A673 (cell line): ENCODE data around the gene PHYHIPL. TPM values are rescaled to one million over a fixed set of nuclear protein-coding genes. Genes with fewer than 3 reads are reported as not detected.

Source experiments
- BruUV-seq: library from RNA; stranded (reverse); fragments of 400-500 nt; replicated peaks from 2 replicates; lab custom pipeline; 2021; lab: Mats Ljungman, UMichigan
- CTCF ChIA-PET: fragments of 300-600 bp; sonication (Branson Sonifier 250); formaldehyde crosslinking; loops from one replicate; lab custom pipeline; 2022; ENCODE audit warnings: antibody characterized with exemption; lab: Charles Lee
- POLR2A ChIA-PET: fragments of 300-600 bp; sonication (Branson Sonifier 250); formaldehyde crosslinking; loops from one replicate; lab custom pipeline; 2022; ENCODE audit warnings: antibody characterized with exemption; ENCODE audit not compliant: low non-redundant PET; lab: Charles Lee
- DNase-seq: peaks from one replicate; pipeline ENCODE4 v3.0.0-alpha.2; 2015; ENCODE audit warnings: low spot score
- H3K27ac ChIP-seq: fragments of 200-600 bp; sonication (generic); 2 replicates; pipeline ENCODE4 v1.5.1; 2016; ENCODE audit warnings: mixed run types, low read depth, mild to moderate bottlenecking, mixed read lengths, antibody characterized with exemption, low read length; ENCODE audit not compliant: poor library complexity, severe bottlenecking
- H3K27me3 ChIP-seq: fragments of 200-600 bp; sonication (generic); replicated peaks from 2 replicates; pipeline ENCODE4 v1.6.1; 2017; ENCODE audit warnings: mixed run types, low read depth, mild to moderate bottlenecking, mixed read lengths, antibody characterized with exemption, low read length; ENCODE audit not compliant: insufficient read depth, poor library complexity
- H3K36me3 ChIP-seq: fragments of 200-600 bp; sonication (generic); 2 replicates; pipeline ENCODE4 v1.6.1; 2016; ENCODE audit warnings: mixed run types, mild to moderate bottlenecking, mixed read lengths, antibody characterized with exemption, low read length; ENCODE audit not compliant: insufficient read depth, poor library complexity, severe bottlenecking
- H3K4me1 ChIP-seq: fragments of 200-600 bp; sonication (generic); 2 replicates; pipeline ENCODE4 v1.6.1; 2017; ENCODE audit warnings: mixed run types, mild to moderate bottlenecking, mixed read lengths, antibody characterized with exemption, low read length; ENCODE audit not compliant: insufficient read depth, poor library complexity, severe bottlenecking
- H3K4me3 ChIP-seq: fragments of 200-600 bp; sonication (generic); 2 replicates; pipeline ENCODE4 v1.5.1; 2016; ENCODE audit warnings: low read depth, mixed run types, mild to moderate bottlenecking, mixed read lengths, low read length; ENCODE audit not compliant: poor library complexity, severe bottlenecking
- H3K9me3 ChIP-seq: fragments of 200-600 bp; sonication (generic); 2 replicates; pipeline ENCODE4 v1.6.1; 2016; ENCODE audit warnings: mixed run types, low read depth, mild to moderate bottlenecking, mixed read lengths, antibody characterized with exemption, low read length; ENCODE audit not compliant: poor library complexity, severe bottlenecking
- EZH2 ChIP-seq: fragments of 200-600 bp; sonication (generic); IDR thresholded peaks from 2 replicates; pipeline ENCODE4 v1.6.1; 2017; ENCODE audit warnings: borderline replicate concordance, low read depth, mild to moderate bottlenecking, mixed read lengths, antibody characterized with exemption, low read length; ENCODE audit not compliant: poor library complexity, severe bottlenecking
- intact Hi-C: fragments of 100-400 bp; cut with micrococcal nuclease; formaldehyde crosslinking; loops from one replicate; pipeline ENCODE4 v1.10.0; 2022; ENCODE audit not compliant: unreplicated experiment
- total RNA-seq: library from RNA; stranded (reverse); gene quantifications from 2 replicates; pipeline ENCODE4 v1.2.3, GENCODE V29; 2021
- TF ChIP-seq, protein P1 (sequence below): fragments of 300-800, 200-600 bp; sonication (generic); conservative IDR thresholded peaks from 2 replicates; pipeline ENCODE4 v1.5.1; 2017; ENCODE audit warnings: low read depth, mild to moderate bottlenecking, antibody characterized with exemption, low read length, moderate library complexity, mixed read lengths

The PHYHIPL gene
- total RNA-seq, 1 experiment from 2014 or later, result 0.97 TPM

DNA sequence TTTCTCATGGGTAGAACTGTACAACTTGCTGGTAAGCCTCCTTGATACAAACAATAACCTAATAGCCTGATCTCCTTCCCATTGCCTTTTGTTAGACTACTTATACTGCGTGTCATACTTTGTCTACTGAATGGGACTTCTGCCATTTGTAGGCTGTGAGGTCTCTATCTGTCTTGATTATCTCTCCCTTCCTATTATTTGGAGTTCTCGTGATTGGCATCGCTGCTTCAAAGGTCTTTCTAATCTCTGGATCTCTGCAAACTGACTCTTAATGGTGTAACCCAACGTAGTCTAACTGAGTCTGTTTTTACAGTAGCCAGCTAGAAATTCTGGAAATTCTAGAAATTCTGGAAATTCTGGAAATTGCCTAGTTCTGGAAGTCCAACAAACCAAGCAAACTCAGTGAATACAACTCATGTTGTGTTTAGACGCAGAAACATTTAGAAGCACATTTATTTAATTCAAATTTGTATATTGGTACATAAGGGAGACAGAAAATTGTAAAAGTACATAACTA lies 29.8 kb downstream of the PHYHIPL start:
- CTCF ChIA-PET, result no interaction called here
- no TSS peak for BruUV-seq

DNA sequence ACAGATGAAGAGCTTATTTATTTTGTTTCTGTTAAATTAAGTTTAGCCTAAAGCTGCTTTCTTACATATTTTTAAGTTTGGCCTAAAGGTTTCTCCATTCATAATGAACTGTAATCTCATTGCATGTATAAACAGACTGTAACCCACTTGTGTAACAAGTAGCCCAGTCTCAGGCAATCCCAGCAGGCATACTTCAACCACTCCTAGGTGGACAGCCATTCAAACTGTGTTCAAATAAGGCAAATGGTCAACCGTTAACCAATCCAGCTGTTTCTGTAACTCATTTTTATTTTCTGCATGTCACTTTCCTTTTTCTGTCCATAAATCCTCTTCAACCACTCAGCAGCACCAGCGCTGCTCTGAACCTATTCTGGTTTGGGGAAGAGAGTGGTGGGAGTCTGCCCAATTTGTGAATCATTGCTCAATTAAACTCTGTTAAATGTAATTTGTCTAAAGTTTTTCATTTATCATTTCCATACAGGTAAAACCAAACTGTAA lies 35.9 kb downstream of the PHYHIPL start:
- no peaks in the 10 kb centered on the region for H3K36me3 ChIP-seq
- no peaks in the 10 kb centered on the region for H3K4me1 ChIP-seq
- no TSS peak for BruUV-seq
- no peak overlapping the region for H3K4me3 ChIP-seq
- CTCF ChIA-PET, result no interaction called here
- TF ChIP-seq, protein P1, sequence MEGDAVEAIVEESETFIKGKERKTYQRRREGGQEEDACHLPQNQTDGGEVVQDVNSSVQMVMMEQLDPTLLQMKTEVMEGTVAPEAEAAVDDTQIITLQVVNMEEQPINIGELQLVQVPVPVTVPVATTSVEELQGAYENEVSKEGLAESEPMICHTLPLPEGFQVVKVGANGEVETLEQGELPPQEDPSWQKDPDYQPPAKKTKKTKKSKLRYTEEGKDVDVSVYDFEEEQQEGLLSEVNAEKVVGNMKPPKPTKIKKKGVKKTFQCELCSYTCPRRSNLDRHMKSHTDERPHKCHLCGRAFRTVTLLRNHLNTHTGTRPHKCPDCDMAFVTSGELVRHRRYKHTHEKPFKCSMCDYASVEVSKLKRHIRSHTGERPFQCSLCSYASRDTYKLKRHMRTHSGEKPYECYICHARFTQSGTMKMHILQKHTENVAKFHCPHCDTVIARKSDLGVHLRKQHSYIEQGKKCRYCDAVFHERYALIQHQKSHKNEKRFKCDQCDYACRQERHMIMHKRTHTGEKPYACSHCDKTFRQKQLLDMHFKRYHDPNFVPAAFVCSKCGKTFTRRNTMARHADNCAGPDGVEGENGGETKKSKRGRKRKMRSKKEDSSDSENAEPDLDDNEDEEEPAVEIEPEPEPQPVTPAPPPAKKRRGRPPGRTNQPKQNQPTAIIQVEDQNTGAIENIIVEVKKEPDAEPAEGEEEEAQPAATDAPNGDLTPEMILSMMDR, result no peak
- no peak for TF ChIP-seq EZH2
- peaks cover 23% of the 10 kb centered on the region for H3K27me3 ChIP-seq
- intact Hi-C loops, result no loop called here
- POLR2A ChIA-PET, result no interaction called here
- H3K27ac ChIP-seq, result no peak overlapping the region
- H3K9me3 ChIP-seq, result no peaks in the 10 kb centered on the region
- DNase-seq, result no peak

More for the DNA sequence above, 29.8 kb downstream of the PHYHIPL start:
- Histone ChIP-seq H3K4me3 (no peak overlapping the region), H3K9me3 (no peaks in the 10 kb centered on the region), H3K27ac (no peak overlapping the region), H3K36me3 (no peaks in the 10 kb centered on the region), H3K27me3 (no peaks in the 10 kb centered on the region), H3K4me1 (no peaks in the 10 kb centered on the region)
- DNase-seq, result no peak
- intact Hi-C loops, result no loop called here
- TF ChIP-seq, protein P1, result no peak
- TF ChIP-seq EZH2, result no peak
- POLR2A ChIA-PET, result no interaction called here

DNA sequence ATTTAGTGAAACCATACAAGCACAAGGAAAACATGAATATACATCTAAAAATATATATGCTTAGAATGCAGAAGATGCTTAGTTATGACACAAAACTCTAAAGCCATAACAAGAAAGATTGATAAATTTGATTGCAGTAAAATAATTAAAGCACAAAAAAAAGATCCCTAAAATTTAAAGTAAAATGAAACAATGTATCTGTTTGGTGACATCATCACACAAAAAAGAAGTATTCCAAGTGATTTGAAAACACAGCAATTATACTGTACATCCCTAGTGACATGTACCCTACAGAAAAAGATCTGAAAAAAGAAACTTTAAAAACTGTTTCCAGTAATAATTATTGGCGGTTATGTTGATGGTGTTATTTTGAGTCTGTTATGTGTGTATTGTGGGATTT lies 37.7 kb downstream of the PHYHIPL start:
- peaks cover 23% of the 10 kb centered on the region for H3K27me3 ChIP-seq
- H3K36me3 ChIP-seq, result no peaks in the 10 kb centered on the region
- intact Hi-C loops, result no loop called here

More for the DNA sequence above, 37.7 kb downstream of the PHYHIPL start:
- H3K27ac ChIP-seq, result no peak overlapping the region
- H3K4me3 ChIP-seq, result no peak overlapping the region
- no peak for TF ChIP-seq EZH2
- TF ChIP-seq, protein P1, result no peak
- no TSS peak for BruUV-seq
- DNase-seq, result no peak
- no peaks in the 10 kb centered on the region for H3K9me3 ChIP-seq
- ChIA-PET CTCF (no interaction called here), POLR2A (no interaction called here)
- H3K4me1 ChIP-seq, result no peaks in the 10 kb centered on the region
